ENCODE measurements around the gene PHACTR3. TPM values are rescaled to one million over a fixed set of nuclear protein-coding genes. Genes with fewer than 3 reads are reported as not detected.

Gene PHACTR3
- total RNA-seq, 1 experiment from 2014 or later, result not detected

DNA sequence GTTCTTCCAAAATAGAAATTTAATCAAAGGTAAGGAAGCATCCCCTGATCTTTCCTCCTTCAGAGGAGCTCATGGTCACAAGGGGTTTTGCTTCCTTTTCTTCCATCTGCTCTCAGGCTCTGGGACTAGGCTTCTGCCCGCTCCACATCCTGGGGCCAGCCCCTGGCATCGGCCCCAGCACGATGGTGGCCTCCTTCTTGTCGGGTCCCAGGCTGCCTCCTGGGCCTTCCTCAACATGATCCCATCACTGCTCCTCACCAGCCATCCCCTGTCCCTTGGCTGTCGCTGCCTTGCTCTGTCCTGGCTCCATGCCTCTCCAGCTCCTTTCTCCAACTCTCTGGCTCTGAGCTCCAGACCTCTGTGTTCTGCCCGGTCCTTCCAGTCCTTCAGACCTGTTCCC is 4.1 kb downstream of the PHACTR3 start:
- Histone ChIP-seq H3K56ac (ENCODE audit: insufficient read length, low read depth, low read length) (no peak overlapping the region), H3K18ac (ENCODE audit: insufficient read length, low read depth, low read length) (no peak overlapping the region), H3K79me1 (ENCODE audit: insufficient read depth, low read depth, low read length, poor library complexity, severe bottlenecking) (no peaks in the 10 kb centered on the region), H2AK5ac (ENCODE audit: insufficient read length, low read length) (no peak overlapping the region), H3K27me3 (ENCODE audit: insufficient read depth, low read length) (peaks cover 30% of the 10 kb centered on the region), H2AFZ (ENCODE audit: low read length) (no peak overlapping the region), H3K27ac (ENCODE audit: insufficient read length, low read depth, low read length) (no peak overlapping the region), H3K14ac (ENCODE audit: insufficient read depth, low read length) (no peak overlapping the region; the same call in 1 of the 2 replicates), H3K9ac (ENCODE audit: extremely low read depth, insufficient read length, low read length) (no peak overlapping the region), H3K79me2 (ENCODE audit: insufficient read depth, low read length) (no peaks in the 10 kb centered on the region), H4K91ac (ENCODE audit: insufficient read length, low read depth, low read length) (no peak overlapping the region), H3T11ph (ENCODE audit: low read length) (no peak overlapping the region), H3K23ac (ENCODE audit: insufficient read length, low read depth, low read length) (no peak overlapping the region), H3K4me1 (ENCODE audit: insufficient read depth, low read length) (no peaks in the 10 kb centered on the region), H2BK12ac (ENCODE audit: insufficient read length, low read depth, low read length) (no peak overlapping the region), H3K9me3 (ENCODE audit: control insufficient read depth, low read depth, low read length) (no peaks in the 10 kb centered on the region), H4K5ac (ENCODE audit: insufficient read length, low read depth, low read length) (no peak overlapping the region), H3K23me2 (ENCODE audit: insufficient read length, low read depth, low read length, poor library complexity, severe bottlenecking) (peaks cover 5% of the 10 kb centered on the region), H3K4ac (ENCODE audit: low read depth, low read length) (no peak overlapping the region), H4K20me1 (ENCODE audit: control insufficient read depth, insufficient read depth, insufficient read length) (no peaks in the 10 kb centered on the region), H2BK20ac (ENCODE audit: low read depth, low read length, poor library complexity, severe bottlenecking) (no peak overlapping the region), H3K4me2 (ENCODE audit: insufficient read depth, insufficient read length, low read length) (no peak overlapping the region), H2BK15ac (ENCODE audit: low read depth, low read length) (no peak overlapping the region), H2BK120ac (ENCODE audit: low read depth, low read length, poor library complexity, severe bottlenecking) (no peak overlapping the region), H2BK5ac (ENCODE audit: insufficient read length, low read length) (no peak overlapping the region), H4K8ac (replicated peaks; ENCODE audit: insufficient read length, low read depth, low read length) (no peak overlapping the region)
- Mint-ChIP-seq H3K36me3 (ENCODE audit: insufficient read depth in 1 of 3, low read depth in 3 of 3) (no peaks in the 10 kb centered on the region; a peak in 1 of 7 replicates), H3K27ac (no peak overlapping the region), H3K4me1 (no peaks in the 10 kb centered on the region), H3K4me3 (no peak overlapping the region), H3K9me3 (peaks cover 0 to 59% of the 10 kb centered on the region in 2 experiments; a peak in 3 of 5 replicates), H3K27me3 (ENCODE audit: low read depth) (peaks cover 82% of the 10 kb centered on the region)
- no CpG with 5 or more reads among the region's 6 CpGs for WGBS (ENCODE audit: extremely low coverage, insufficient read length, low lambda C conversion rate)
- TF ChIP-seq, protein P1, sequence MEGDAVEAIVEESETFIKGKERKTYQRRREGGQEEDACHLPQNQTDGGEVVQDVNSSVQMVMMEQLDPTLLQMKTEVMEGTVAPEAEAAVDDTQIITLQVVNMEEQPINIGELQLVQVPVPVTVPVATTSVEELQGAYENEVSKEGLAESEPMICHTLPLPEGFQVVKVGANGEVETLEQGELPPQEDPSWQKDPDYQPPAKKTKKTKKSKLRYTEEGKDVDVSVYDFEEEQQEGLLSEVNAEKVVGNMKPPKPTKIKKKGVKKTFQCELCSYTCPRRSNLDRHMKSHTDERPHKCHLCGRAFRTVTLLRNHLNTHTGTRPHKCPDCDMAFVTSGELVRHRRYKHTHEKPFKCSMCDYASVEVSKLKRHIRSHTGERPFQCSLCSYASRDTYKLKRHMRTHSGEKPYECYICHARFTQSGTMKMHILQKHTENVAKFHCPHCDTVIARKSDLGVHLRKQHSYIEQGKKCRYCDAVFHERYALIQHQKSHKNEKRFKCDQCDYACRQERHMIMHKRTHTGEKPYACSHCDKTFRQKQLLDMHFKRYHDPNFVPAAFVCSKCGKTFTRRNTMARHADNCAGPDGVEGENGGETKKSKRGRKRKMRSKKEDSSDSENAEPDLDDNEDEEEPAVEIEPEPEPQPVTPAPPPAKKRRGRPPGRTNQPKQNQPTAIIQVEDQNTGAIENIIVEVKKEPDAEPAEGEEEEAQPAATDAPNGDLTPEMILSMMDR (conservative IDR thresholded peaks at IDR 0.05), result no peak
- no peak for DNase-seq

All from H9 (cell line).